SK-N-SH treated with all-trans-retinoic acid at 6 μM for 48 hours (cell line): Measurements from ENCODE around the gene TSPAN10.

ENCODE experiments used
- ARNTL ChIP-seq: fragments of 450-650 bp; formaldehyde crosslinking; IDR thresholded peaks from 2 replicates; pipeline ENCODE4 v1.5.0; 2020; ENCODE audit warnings: low read depth, mild to moderate bottlenecking, moderate library complexity, borderline replicate concordance
- ISL1 ChIP-seq: fragments of 250-450 bp; sonication (Bioruptor Pico); IDR thresholded peaks from 2 replicates; pipeline ENCODE4 v2.1.2; 2022; ENCODE audit warnings: mild to moderate bottlenecking, moderate library complexity
- OSR1 ChIP-seq: fragments of 250-450 bp; sonication (Bioruptor Pico); IDR thresholded peaks from 2 replicates; pipeline ENCODE4 v1.8.0; 2022; ENCODE audit warnings: moderate library complexity, mild to moderate bottlenecking, inconsistent platforms
- PPARA ChIP-seq: fragments of 250-450 bp; sonication (Bioruptor Pico); IDR thresholded peaks from 2 replicates; pipeline ENCODE4 v1.5.0; 2020; ENCODE audit warnings: mild to moderate bottlenecking, borderline replicate concordance
- RARB ChIP-seq: fragments of 250-450 bp; sonication (Bioruptor Pico); IDR thresholded peaks from 2 replicates; pipeline ENCODE4 v1.8.0; 2021; ENCODE audit warnings: mild to moderate bottlenecking, moderate library complexity
- ZFP3 ChIP-seq: fragments of 250-450 bp; sonication (Bioruptor Pico); IDR thresholded peaks from 2 replicates; pipeline ENCODE4 v1.5.0; 2020; ENCODE audit warnings: mild to moderate bottlenecking, moderate library complexity
- TF ChIP-seq, protein P1 (sequence below): fragments of 250-450 bp; sonication (Bioruptor Pico); IDR thresholded peaks from 2 replicates; pipeline ENCODE4 v1.5.0; 2020; ENCODE audit warnings: mild to moderate bottlenecking, moderate library complexity
- TF ChIP-seq, protein P2 (sequence below): fragments of 250-450 bp; sonication (Bioruptor Pico); IDR thresholded peaks from 2 replicates; pipeline ENCODE4 v1.8.0; 2020; ENCODE audit warnings: mild to moderate bottlenecking, moderate library complexity, borderline replicate concordance

DNA sequence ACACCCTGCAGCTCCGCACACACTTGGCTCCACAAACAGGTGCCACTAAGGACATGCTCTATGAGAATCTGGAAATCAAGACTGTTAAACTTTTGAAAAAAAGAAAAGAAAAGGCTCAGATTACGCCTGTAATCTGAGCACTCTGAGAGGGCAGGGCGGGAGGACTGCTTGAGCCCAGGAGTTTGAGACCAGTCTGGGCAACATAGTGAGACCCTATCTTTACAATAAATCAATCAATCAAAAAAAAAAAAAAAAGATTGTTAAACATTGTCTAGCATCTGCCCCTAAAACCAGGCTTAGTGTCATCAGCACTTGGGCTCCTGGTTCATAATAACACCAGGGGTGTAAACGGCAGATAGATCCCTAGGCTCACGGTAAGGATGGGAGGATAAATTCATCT is 47.4 kb upstream of the TSPAN10 start:
- TF ChIP-seq ISL1 (no peak), RARB (no peak), PPARA (CRISPR knock-in tag) (no peak), ZFP3 (CRISPR knock-in tag) (no peak), ARNTL (CRISPR knock-in tag) (no peak), OSR1 (CRISPR knock-in tag) (no peak)
- TF ChIP-seq, protein P1, sequence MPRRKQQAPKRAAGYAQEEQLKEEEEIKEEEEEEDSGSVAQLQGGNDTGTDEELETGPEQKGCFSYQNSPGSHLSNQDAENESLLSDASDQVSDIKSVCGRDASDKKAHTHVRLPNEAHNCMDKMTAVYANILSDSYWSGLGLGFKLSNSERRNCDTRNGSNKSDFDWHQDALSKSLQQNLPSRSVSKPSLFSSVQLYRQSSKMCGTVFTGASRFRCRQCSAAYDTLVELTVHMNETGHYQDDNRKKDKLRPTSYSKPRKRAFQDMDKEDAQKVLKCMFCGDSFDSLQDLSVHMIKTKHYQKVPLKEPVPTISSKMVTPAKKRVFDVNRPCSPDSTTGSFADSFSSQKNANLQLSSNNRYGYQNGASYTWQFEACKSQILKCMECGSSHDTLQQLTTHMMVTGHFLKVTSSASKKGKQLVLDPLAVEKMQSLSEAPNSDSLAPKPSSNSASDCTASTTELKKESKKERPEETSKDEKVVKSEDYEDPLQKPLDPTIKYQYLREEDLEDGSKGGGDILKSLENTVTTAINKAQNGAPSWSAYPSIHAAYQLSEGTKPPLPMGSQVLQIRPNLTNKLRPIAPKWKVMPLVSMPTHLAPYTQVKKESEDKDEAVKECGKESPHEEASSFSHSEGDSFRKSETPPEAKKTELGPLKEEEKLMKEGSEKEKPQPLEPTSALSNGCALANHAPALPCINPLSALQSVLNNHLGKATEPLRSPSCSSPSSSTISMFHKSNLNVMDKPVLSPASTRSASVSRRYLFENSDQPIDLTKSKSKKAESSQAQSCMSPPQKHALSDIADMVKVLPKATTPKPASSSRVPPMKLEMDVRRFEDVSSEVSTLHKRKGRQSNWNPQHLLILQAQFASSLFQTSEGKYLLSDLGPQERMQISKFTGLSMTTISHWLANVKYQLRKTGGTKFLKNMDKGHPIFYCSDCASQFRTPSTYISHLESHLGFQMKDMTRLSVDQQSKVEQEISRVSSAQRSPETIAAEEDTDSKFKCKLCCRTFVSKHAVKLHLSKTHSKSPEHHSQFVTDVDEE (CRISPR knock-in tag), result no peak
- TF ChIP-seq, protein P2, sequence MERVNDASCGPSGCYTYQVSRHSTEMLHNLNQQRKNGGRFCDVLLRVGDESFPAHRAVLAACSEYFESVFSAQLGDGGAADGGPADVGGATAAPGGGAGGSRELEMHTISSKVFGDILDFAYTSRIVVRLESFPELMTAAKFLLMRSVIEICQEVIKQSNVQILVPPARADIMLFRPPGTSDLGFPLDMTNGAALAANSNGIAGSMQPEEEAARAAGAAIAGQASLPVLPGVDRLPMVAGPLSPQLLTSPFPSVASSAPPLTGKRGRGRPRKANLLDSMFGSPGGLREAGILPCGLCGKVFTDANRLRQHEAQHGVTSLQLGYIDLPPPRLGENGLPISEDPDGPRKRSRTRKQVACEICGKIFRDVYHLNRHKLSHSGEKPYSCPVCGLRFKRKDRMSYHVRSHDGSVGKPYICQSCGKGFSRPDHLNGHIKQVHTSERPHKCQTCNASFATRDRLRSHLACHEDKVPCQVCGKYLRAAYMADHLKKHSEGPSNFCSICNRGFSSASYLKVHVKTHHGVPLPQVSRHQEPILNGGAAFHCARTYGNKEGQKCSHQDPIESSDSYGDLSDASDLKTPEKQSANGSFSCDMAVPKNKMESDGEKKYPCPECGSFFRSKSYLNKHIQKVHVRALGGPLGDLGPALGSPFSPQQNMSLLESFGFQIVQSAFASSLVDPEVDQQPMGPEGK (CRISPR knock-in tag), result no peak
